IPS-18c (cell line): ENCODE measurements around the gene SMR3A.

Experiments used
- H3K4me3 ChIP-seq: 2 replicates; pipeline ENCODE4 v1.7.0; 2013; ENCODE audit warnings: low read depth, mild to moderate bottlenecking, low read length, moderate library complexity; ENCODE audit not compliant: insufficient read depth
- H3K9me3 ChIP-seq: one replicate; pipeline ENCODE4 v1.6.1; 2013; ENCODE audit warnings: mild to moderate bottlenecking, low read length, moderate library complexity; ENCODE audit not compliant: control insufficient read depth, insufficient read depth

Gene SMR3A

GRCh38 chr4:70399319-70399718 is 38.8 kb downstream of the SMR3A start:
- no peak overlapping the region for H3K4me3 ChIP-seq
- H3K9me3 ChIP-seq = no peaks in the 10 kb centered on the region

- no peaks in the 10 kb centered on the region for H3K9me3 ChIP-seq
- no peak overlapping the region for H3K4me3 ChIP-seq
Observed at GRCh38 chr4:70402762-70403161, 42.2 kb downstream of the SMR3A start.

GRCh38 chr4:70405765-70406164 is 45.2 kb downstream of the SMR3A start:
- Histone ChIP-seq H3K9me3 (no peaks in the 10 kb centered on the region), H3K4me3 (no peak overlapping the region)
